ENCODE results near the gene RPL27.

The RPL27 gene

DNA sequence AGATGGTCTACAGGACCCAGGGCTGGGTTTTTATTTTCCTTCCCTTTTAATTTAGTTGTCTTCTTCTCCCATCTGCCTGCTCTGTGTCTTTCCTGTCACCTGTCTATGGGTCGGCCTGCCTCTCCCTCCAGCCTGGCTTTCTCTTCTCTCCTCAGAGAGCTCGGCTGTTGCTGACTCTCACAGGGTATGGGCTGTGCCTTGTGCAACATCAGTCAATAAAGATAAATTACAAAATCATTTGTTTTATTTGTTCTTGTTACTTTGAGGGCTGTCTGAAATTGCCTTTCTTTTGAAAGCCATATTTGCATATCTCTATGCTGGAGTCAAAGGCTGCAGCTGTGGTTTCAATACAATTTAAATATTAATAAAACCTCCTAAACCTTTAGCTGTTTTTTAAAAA lies 42.4 kb downstream of the RPL27 start:
- no peaks in the 10 kb centered on the region for H3K4me1 Mint-ChIP-seq (ENCODE audit: low read depth)
- no peaks in the 10 kb centered on the region for H3K9me3 Mint-ChIP-seq
- H3K4me3 Mint-ChIP-seq: no peak overlapping the region
- H3K36me3 Mint-ChIP-seq (ENCODE audit: low read depth): peaks cover 5% of the 10 kb centered on the region
- no peaks in the 10 kb centered on the region for H3K27me3 Mint-ChIP-seq (ENCODE audit: low read depth)
- H3K27ac Mint-ChIP-seq: no peak overlapping the region

DNA sequence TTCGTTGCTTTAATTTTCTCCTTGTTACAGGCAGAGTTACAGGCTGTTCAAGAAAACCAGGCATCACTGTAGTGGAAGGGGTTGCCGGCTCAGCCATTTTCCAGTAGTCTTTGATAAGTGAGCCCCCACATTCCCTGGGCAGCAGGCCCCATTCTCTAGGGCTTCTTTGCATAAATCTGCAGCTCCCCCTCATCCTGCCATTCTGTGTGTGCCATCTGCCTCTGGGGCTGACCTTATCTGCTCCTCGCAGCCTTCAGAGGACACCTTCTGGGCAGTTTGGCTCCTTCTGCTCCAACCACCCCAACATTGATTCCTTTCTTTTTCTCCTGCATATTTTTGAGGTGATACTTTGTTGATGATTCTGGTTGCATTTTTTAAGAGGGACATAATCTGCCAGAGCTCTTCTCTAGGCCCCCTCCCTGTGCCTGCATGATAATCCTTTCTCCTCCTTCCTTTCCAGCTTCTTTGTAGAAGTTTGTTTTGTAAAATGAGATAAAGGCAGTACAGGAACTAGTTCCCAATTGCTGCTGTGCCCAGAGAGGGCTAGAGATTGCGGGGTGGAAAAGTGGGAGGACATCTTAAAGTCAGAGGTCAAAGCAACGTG lies 43.9 kb downstream of the RPL27 start:
- no peaks in the 10 kb centered on the region for H3K4me1 Mint-ChIP-seq (ENCODE audit: low read depth)
- no peaks in the 10 kb centered on the region for H3K9me3 Mint-ChIP-seq
- no peak overlapping the region for H3K27ac Mint-ChIP-seq
- H3K27me3 Mint-ChIP-seq (ENCODE audit: low read depth): no peaks in the 10 kb centered on the region
- H3K36me3 Mint-ChIP-seq (ENCODE audit: low read depth): peaks cover 5% of the 10 kb centered on the region
- no peak overlapping the region for H3K4me3 Mint-ChIP-seq

DNA sequence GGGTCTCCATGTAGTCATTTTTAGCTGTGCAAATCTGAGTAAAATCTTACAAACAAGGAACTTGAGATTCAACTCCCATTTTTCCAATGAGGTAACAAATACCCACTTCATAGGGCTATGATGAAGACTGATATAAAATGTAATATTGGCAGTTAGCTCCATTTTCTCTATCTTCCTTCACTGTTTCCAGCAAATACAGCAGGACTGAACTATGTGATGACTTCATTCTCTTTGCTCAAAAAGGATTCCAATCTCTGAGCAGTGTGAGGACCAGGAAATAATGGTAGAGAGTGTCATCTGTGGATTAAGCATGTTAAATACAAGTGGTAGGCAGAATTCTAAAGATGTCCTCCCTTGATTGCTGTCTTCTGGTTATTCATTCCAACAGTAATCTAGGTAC lies 45.1 kb downstream of the RPL27 start:
- peaks cover 9% of the 10 kb centered on the region for H3K36me3 Mint-ChIP-seq (ENCODE audit: low read depth)
- no peaks in the 10 kb centered on the region for H3K9me3 Mint-ChIP-seq
- no peak overlapping the region for H3K4me3 Mint-ChIP-seq
- no peaks in the 10 kb centered on the region for H3K27me3 Mint-ChIP-seq (ENCODE audit: low read depth)
- no peaks in the 10 kb centered on the region for H3K4me1 Mint-ChIP-seq (ENCODE audit: low read depth)
- H3K27ac Mint-ChIP-seq: no peak overlapping the region

DNA sequence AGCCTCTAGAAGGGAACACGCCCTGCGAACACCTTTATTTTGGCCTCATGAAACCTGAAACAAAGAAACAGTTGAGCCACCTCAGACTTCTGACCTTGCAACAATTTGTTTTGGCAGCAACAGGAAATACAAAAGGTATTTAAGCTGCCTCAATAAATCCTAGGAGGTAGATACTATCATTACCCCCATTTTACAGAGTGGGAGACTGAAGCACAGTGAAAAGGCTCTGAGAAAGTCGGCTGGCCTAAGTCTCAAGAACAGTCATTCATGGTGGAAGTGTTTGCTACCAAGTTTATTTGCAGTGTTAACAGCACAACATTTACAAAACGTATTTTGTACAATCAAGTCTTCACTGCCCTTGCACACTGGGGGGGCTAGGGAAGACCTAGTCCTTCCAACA lies 45.8 kb downstream of the RPL27 start:
- H3K4me3 Mint-ChIP-seq: no peak overlapping the region
- H3K27me3 Mint-ChIP-seq (ENCODE audit: low read depth): no peaks in the 10 kb centered on the region
- no peaks in the 10 kb centered on the region for H3K4me1 Mint-ChIP-seq (ENCODE audit: low read depth)
- H3K36me3 Mint-ChIP-seq (ENCODE audit: low read depth): peaks cover 12% of the 10 kb centered on the region
- no peak overlapping the region for H3K27ac Mint-ChIP-seq
- H3K9me3 Mint-ChIP-seq: no peaks in the 10 kb centered on the region

DNA sequence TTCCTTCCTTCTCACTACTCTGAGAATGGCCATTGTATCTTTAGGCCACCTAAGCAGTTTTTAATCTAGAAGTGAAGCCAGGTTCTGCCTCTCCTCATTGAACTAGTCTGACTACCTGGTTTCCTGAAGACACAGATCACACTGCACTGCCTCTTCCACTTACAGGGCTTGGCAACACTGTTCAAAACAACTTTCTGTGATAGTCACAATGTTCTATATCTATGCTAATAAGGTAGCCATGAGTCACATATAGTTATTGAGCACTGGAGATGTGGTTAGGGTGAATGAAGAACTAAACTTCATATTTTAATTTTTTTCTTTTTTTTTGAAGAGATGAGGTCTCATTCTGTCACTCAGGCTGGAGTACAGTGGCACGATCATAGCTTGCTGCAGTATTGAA lies 53.8 kb downstream of the RPL27 start:
- Mint-ChIP-seq H3K27me3 (ENCODE audit: low read depth) (no peaks in the 10 kb centered on the region), H3K27ac (no peak overlapping the region), H3K36me3 (ENCODE audit: low read depth) (peaks cover 27% of the 10 kb centered on the region), H3K4me1 (ENCODE audit: low read depth) (no peaks in the 10 kb centered on the region), H3K9me3 (no peaks in the 10 kb centered on the region), H3K4me3 (no peak overlapping the region)
